Epithelial cell of proximal tubule (primary cell): ENCODE measurements around the gene HTR2A. TPM values are rescaled to one million over a fixed set of nuclear protein-coding genes. Genes with fewer than 3 reads are reported as not detected.
A peak's percentile ranks its signal among the peaks of the same experiment; 100 is the strongest.

ENCODE experiments used
- DNase-seq: peaks from one replicate; pipeline ENCODE4 v3.0.0-alpha.2; 2011; ENCODE audit warnings: low read depth
- H3K4me3 ChIP-seq: 2 replicates; pipeline ENCODE4 v1.5.1; 2011; ENCODE audit warnings: low read depth, mild to moderate bottlenecking, low read length
- total RNA-seq: library from RNA; depleted of rRNA; stranded (reverse); fragments of >200 nt; gene quantifications from 2 replicates; pipeline ENCODE4 v1.2.3, GENCODE V29; 2015
- TF ChIP-seq, protein P1 (sequence below): conservative IDR thresholded peaks from 2 replicates; pipeline ENCODE4 v1.5.1; 2012; ENCODE audit warnings: low read depth, mild to moderate bottlenecking, low read length

The HTR2A gene
- total RNA-seq, 1 donor from 2014 or later: not detected

- TF ChIP-seq, protein P1, sequence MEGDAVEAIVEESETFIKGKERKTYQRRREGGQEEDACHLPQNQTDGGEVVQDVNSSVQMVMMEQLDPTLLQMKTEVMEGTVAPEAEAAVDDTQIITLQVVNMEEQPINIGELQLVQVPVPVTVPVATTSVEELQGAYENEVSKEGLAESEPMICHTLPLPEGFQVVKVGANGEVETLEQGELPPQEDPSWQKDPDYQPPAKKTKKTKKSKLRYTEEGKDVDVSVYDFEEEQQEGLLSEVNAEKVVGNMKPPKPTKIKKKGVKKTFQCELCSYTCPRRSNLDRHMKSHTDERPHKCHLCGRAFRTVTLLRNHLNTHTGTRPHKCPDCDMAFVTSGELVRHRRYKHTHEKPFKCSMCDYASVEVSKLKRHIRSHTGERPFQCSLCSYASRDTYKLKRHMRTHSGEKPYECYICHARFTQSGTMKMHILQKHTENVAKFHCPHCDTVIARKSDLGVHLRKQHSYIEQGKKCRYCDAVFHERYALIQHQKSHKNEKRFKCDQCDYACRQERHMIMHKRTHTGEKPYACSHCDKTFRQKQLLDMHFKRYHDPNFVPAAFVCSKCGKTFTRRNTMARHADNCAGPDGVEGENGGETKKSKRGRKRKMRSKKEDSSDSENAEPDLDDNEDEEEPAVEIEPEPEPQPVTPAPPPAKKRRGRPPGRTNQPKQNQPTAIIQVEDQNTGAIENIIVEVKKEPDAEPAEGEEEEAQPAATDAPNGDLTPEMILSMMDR: no peak
- DNase-seq: no peak
- peak overlapping the region; percentile 81 for H3K4me3 ChIP-seq
Measured at GRCh38 chr13:46796129-46796514, 100.7 kb downstream of the HTR2A start.

GRCh38 chr13:46795321-46795720 lies 101.5 kb downstream of the HTR2A start:
- H3K4me3 ChIP-seq: peak overlapping the region; percentile 81
- no peak for DNase-seq

DNA sequence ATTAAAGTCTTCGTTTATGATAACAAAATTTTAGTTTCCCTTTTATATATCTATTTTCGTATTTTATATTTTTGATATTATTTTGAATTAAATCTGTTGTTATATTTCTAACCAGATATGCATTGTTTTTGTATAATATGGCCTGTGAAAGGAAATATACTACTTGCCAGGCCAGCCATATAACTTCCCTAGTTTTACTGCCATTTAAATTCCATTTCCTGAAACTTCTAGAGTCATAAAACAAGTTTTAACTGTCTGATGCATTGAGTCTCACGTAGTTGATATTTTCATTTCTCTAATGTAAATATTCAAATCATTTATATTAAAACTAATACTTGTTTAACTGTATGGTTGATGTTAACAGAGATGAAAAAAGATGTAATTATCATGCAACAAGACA lies 113.3 kb downstream of the HTR2A start:
- TF ChIP-seq, protein P1: no peak
- DNase-seq: no peak

More at GRCh38 chr13:46795321-46795720, 101.5 kb downstream of the HTR2A start:
- TF ChIP-seq, protein P1: no peak

GRCh38 chr13:46782691-46783090 lies 114.2 kb downstream of the HTR2A start:
- H3K4me3 ChIP-seq: no peak overlapping the region
- TF ChIP-seq, protein P1: no peak
- no peak for DNase-seq

More for the DNA sequence above, 113.3 kb downstream of the HTR2A start:
- H3K4me3 ChIP-seq: no peak overlapping the region

DNA sequence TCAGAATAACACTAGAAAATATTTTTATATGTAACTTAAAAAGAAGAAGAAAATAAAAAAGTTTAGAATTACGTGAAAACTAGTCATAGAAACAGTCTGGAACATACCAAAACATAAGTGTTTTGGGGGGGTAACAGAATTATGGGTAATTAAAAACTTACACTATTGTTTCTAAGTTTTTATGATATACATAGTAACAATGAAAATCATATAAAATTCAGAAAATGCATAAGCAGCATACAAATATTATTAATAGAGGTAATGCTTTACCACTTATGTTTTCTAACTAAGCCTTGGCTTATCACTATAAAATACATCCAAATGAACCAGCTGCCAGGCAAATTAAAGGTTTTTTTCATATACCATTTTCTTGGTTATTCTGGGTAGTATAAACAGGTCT lies 114.8 kb downstream of the HTR2A start:
- no peak for DNase-seq
- TF ChIP-seq, protein P1: no peak
- H3K4me3 ChIP-seq: no peak overlapping the region

Other genes with a start within 250 kb of the HTR2A start
- gene ESD, start 99.9 kb downstream of the HTR2A start, total RNA-seq: 163 TPM in 2 replicates